OCI-LY7 (cell line): ENCODE results near the gene SUSD5. TPM values are rescaled to one million over a fixed set of nuclear protein-coding genes. Genes with fewer than 3 reads are reported as not detected.

Experiments used
- BruUV-seq: library from RNA; stranded (reverse); fragments of 400-500 nt; replicated peaks from 2 replicates; lab custom pipeline; 2021; lab: Mats Ljungman, UMichigan
- CTCF ChIA-PET: fragments of 300-600 bp; sonication (Branson Sonifier 250); formaldehyde crosslinking; loops from one replicate; lab custom pipeline; 2022; ENCODE audit warnings: antibody characterized with exemption; ENCODE audit not compliant: unreplicated experiment; lab: Charles Lee
- POLR2A ChIA-PET: fragments of 300-600 bp; sonication (Branson Sonifier 250); formaldehyde crosslinking; loops from one replicate; lab custom pipeline; 2022; ENCODE audit warnings: antibody characterized with exemption; lab: Charles Lee
- DNase-seq: peaks from one replicate; pipeline ENCODE4 v3.0.0-alpha.2; 2015; ENCODE audit warnings: low spot score
- H2AFZ ChIP-seq: fragments of 200-600 bp; sonication (generic), shearing (Covaris generic); 2 replicates; pipeline ENCODE4 v1.6.1; 2014; ENCODE audit warnings: mild to moderate bottlenecking, antibody characterized with exemption, low read length, moderate library complexity
- H3K27ac ChIP-seq: fragments of 200-600 bp; sonication (generic); 2 replicates; pipeline ENCODE4 v1.5.1; 2014; ENCODE audit warnings: mixed run types, low read depth, mild to moderate bottlenecking, moderate library complexity, low read length, inconsistent platforms; ENCODE audit not compliant: poor library complexity, severe bottlenecking
- H3K36me3 ChIP-seq: fragments of 200-600 bp; sonication (generic); 2 replicates; pipeline ENCODE4 v1.6.1; 2014; ENCODE audit warnings: mild to moderate bottlenecking, antibody characterized with exemption, low read length, moderate library complexity, mixed read lengths; ENCODE audit not compliant: insufficient read depth
- H3K4me1 ChIP-seq: fragments of 200-600 bp; sonication (generic); 2 replicates; pipeline ENCODE4 v1.5.1; 2014; ENCODE audit warnings: mild to moderate bottlenecking, low read length; ENCODE audit not compliant: insufficient read depth, poor library complexity, severe bottlenecking
- H3K4me2 ChIP-seq: fragments of 200-600 bp; sonication (generic); 2 replicates; pipeline ENCODE4 v1.6.1; 2014; ENCODE audit warnings: mild to moderate bottlenecking, low read length
- H3K4me3 ChIP-seq: fragments of 200-600 bp; sonication (generic); 2 replicates; pipeline ENCODE4 v1.5.1; 2014; ENCODE audit warnings: mild to moderate bottlenecking, low read depth, low read length; ENCODE audit not compliant: poor library complexity, severe bottlenecking
- H3K79me2 ChIP-seq: fragments of 200-600 bp; sonication (generic); 2 replicates; pipeline ENCODE4 v1.6.1; 2016; ENCODE audit warnings: low read depth, mild to moderate bottlenecking, low read length, moderate library complexity, mixed read lengths; ENCODE audit not compliant: insufficient read depth
- H3K9me2 ChIP-seq: fragments of 200-600 bp; sonication (generic); 2 replicates; pipeline ENCODE4 v1.6.1; 2016; ENCODE audit warnings: mild to moderate bottlenecking, low read length, mixed read lengths; ENCODE audit not compliant: insufficient read depth
- H3K9me3 ChIP-seq: fragments of 200-600 bp; sonication (generic); 2 replicates; pipeline ENCODE4 v1.6.1; 2014; ENCODE audit warnings: mild to moderate bottlenecking, mixed run types, low read length, mixed read lengths
- H4K20me1 ChIP-seq: fragments of 200-600 bp; sonication (generic); 2 replicates; pipeline ENCODE4 v1.6.1; 2014; ENCODE audit warnings: mild to moderate bottlenecking, antibody characterized with exemption, low read length, moderate library complexity, mixed read lengths; ENCODE audit not compliant: insufficient read depth
- EZH2phosphoT487 ChIP-seq: fragments of 200-600 bp; sonication (generic); IDR thresholded peaks from 2 replicates; pipeline ENCODE4 v1.6.1; 2018; ENCODE audit warnings: low read depth, borderline replicate concordance, mild to moderate bottlenecking, mixed run types, antibody characterized with exemption, low read length, moderate library complexity, mixed read lengths
- intact Hi-C: fragments of 100-400 bp; cut with micrococcal nuclease; formaldehyde crosslinking; loops from one replicate; pipeline ENCODE4 v1.10.0; 2022; ENCODE audit not compliant: unreplicated experiment
- total RNA-seq, 2 experiments: library from RNA; depleted of rRNA in 1 of 2; stranded (reverse); fragments of >200 nt in 1 of 2; shearing (Covaris generic) in 1 of 2; gene quantifications; 2 replicates each; pipeline ENCODE4 v1.2.3, GENCODE V29; 2014 to 2022
- TF ChIP-seq, protein P1 (sequence below): fragments of 200-600 bp; sonication (generic); conservative IDR thresholded peaks from 2 replicates; pipeline ENCODE4 v1.5.1; 2014; ENCODE audit warnings: mild to moderate bottlenecking, antibody characterized with exemption, low read length, moderate library complexity, mixed read lengths

Gene SUSD5
- total RNA-seq, 2 experiments from 2014 or later, result not detected

DNA sequence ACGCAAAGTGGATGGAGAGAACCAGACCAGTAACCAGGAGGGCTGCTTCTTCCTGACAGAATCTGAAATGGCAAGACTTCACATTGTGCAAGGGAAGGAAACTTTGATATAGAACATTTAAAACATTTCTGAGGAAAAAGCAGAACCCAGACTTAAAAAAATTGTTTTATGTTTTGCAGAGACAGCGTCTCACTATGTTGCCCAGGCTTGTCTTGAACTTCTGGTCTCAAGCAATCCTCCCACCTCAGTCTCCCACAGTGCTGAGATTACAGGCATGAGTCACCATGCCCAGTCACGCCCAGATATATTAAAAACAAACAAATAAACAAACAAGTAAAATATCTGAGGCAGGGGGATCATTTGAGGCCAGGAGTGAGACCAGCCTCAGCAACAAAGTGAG, 58.6 kb downstream of the SUSD5 start:
- POLR2A ChIA-PET, result no interaction called here

DNA sequence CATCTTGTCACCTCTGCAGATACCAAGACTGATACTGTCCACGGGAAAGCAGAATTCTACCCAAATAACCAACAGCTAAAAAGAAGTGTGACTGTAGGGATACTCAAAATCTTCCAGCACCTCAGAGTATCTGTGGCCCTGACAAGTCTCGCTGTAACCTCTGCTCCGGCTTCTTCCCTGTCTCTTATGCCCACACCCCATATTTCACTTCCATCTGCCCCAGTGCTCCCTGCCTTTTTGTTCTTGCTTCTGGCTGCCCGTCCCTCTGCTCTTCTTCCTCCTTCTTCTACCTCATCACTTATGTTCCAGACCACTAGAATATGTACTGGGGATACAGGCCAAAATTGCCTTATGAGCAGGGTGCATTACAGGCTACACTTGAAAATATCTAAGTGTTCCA, 59.4 kb downstream of the SUSD5 start:
- H3K4me1 ChIP-seq, result peaks cover 5% of the 10 kb centered on the region
- H3K27ac ChIP-seq, result no peak overlapping the region
- H2AFZ ChIP-seq, result no peak overlapping the region
- no peaks in the 10 kb centered on the region for H3K9me2 ChIP-seq
- ChIA-PET CTCF (no interaction called here), POLR2A (no interaction called here)
- no TSS peak for BruUV-seq
- intact Hi-C loops, result no loop called here
- H3K4me3 ChIP-seq, result no peak overlapping the region
- no peaks in the 10 kb centered on the region for H4K20me1 ChIP-seq
- no peak for DNase-seq
- H3K9me3 ChIP-seq, result no peaks in the 10 kb centered on the region
- H3K4me2 ChIP-seq, result no peak overlapping the region
- TF ChIP-seq, protein P1, sequence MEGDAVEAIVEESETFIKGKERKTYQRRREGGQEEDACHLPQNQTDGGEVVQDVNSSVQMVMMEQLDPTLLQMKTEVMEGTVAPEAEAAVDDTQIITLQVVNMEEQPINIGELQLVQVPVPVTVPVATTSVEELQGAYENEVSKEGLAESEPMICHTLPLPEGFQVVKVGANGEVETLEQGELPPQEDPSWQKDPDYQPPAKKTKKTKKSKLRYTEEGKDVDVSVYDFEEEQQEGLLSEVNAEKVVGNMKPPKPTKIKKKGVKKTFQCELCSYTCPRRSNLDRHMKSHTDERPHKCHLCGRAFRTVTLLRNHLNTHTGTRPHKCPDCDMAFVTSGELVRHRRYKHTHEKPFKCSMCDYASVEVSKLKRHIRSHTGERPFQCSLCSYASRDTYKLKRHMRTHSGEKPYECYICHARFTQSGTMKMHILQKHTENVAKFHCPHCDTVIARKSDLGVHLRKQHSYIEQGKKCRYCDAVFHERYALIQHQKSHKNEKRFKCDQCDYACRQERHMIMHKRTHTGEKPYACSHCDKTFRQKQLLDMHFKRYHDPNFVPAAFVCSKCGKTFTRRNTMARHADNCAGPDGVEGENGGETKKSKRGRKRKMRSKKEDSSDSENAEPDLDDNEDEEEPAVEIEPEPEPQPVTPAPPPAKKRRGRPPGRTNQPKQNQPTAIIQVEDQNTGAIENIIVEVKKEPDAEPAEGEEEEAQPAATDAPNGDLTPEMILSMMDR, result no peak
- no peak for TF ChIP-seq EZH2phosphoT487
- no peaks in the 10 kb centered on the region for H3K36me3 ChIP-seq
- no peaks in the 10 kb centered on the region for H3K79me2 ChIP-seq

More for the DNA sequence above, 58.6 kb downstream of the SUSD5 start:
- Histone ChIP-seq H3K4me1 (peaks cover 1% of the 10 kb centered on the region), H2AFZ (no peak overlapping the region), H3K9me3 (no peaks in the 10 kb centered on the region), H3K79me2 (no peaks in the 10 kb centered on the region), H3K4me3 (no peak overlapping the region), H3K9me2 (no peaks in the 10 kb centered on the region), H3K27ac (no peak overlapping the region), H3K4me2 (no peak overlapping the region), H3K36me3 (no peaks in the 10 kb centered on the region), H4K20me1 (no peaks in the 10 kb centered on the region)
- intact Hi-C loops, result no loop called here
- no TSS peak for BruUV-seq
- TF ChIP-seq, protein P1, result no peak
- TF ChIP-seq EZH2phosphoT487, result no peak
- CTCF ChIA-PET, result no interaction called here
- DNase-seq, result no peak

DNA sequence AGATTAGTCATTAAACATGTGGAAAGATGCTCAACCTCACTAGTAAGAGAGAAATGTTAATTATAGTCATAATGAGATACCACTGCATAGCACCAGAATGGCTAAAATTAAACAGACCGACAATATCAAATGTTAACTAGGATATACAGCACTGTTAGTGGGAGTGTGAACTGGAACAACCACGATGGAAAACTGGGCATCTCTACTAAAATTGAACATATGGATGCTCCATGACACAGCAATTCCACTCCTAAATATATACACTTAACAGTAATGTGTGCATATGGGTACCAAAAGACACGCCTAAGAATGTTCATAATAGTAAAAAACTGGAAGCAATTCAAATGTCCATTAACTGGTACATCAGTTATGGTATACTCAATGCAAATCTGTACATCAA, 63.3 kb downstream of the SUSD5 start:
- Histone ChIP-seq H4K20me1 (no peaks in the 10 kb centered on the region), H3K27ac (no peak overlapping the region), H3K79me2 (no peaks in the 10 kb centered on the region), H3K9me2 (no peaks in the 10 kb centered on the region), H2AFZ (no peak overlapping the region), H3K36me3 (no peaks in the 10 kb centered on the region), H3K4me3 (no peak overlapping the region), H3K4me2 (no peak overlapping the region), H3K9me3 (no peaks in the 10 kb centered on the region), H3K4me1 (peaks cover 5% of the 10 kb centered on the region)
- no TSS peak for BruUV-seq
- no peak for DNase-seq
- POLR2A ChIA-PET, result no interaction called here
- intact Hi-C loops, result no loop called here
- no peak for TF ChIP-seq EZH2phosphoT487
- TF ChIP-seq, protein P1, result no peak
- CTCF ChIA-PET, result no interaction called here
